CD14-positive monocyte (primary cell): ENCODE measurements around the gene TBC1D30. TPM values are rescaled to one million over a fixed set of nuclear protein-coding genes. Genes with fewer than 3 reads are reported as not detected.

Experiments
- DNase-seq, 3 donors: peaks; one replicate each; pipeline ENCODE4 v3.0.0-alpha.2; 2011 to 2022
- H2AFZ ChIP-seq: 2 replicates; pipeline ENCODE4 v1.6.0; 2012; ENCODE audit warnings: mild to moderate bottlenecking, low read depth, low read length, inconsistent platforms; ENCODE audit not compliant: insufficient read depth, poor library complexity, severe bottlenecking
- H3K27ac ChIP-seq, 2 donors: 1 replicate in 1 of 2; 2 replicates in 1 of 2; pipeline ENCODE4 v1.5.1; 2012 to 2013; ENCODE audit warnings: low read length in 2 of 2, control low read depth in 1 of 2, inconsistent platforms in 1 of 2, low read depth in 1 of 2, mild to moderate bottlenecking in 1 of 2
- H3K27me3 ChIP-seq, 2 donors: one replicate each; pipeline versions ENCODE4 v1.6.0 to v1.6.1; 2011 to 2013; ENCODE audit warnings: low read length in 2 of 2; ENCODE audit not compliant: control insufficient read depth in 2 of 2, insufficient read depth in 2 of 2
- H3K36me3 ChIP-seq, 2 donors: replicated peaks in 1 of 2; 1 replicate in 1 of 2; 2 replicates in 1 of 2; pipeline versions ENCODE4 v1.5.1 to v1.6.1; 2012 to 2013; ENCODE audit warnings: low read length in 2 of 2, control low read depth in 1 of 2, inconsistent platforms in 1 of 2, mild to moderate bottlenecking in 1 of 2; ENCODE audit not compliant: insufficient read depth in 2 of 2, control insufficient read depth in 1 of 2
- H3K4me1 ChIP-seq, 2 donors: 1 replicate in 1 of 2; 2 replicates in 1 of 2; pipeline versions ENCODE4 v1.5.1 to v1.6.1; 2012 to 2013; ENCODE audit warnings: low read length in 2 of 2, control low read depth in 1 of 2, inconsistent platforms in 1 of 2, mild to moderate bottlenecking in 1 of 2, moderate library complexity in 1 of 2; ENCODE audit not compliant: insufficient read depth in 2 of 2, control insufficient read depth in 1 of 2
- H3K4me2 ChIP-seq: replicated peaks from 2 replicates; pipeline ENCODE3; 2012; ENCODE audit warnings: low read length, moderate library complexity, mild to moderate bottlenecking; ENCODE audit not compliant: poor library complexity, severe bottlenecking; ENCODE audit errors: extremely low read depth
- H3K4me3 ChIP-seq, 3 experiments: fragments of 200-600 bp in 1 of 3; sonication (generic) in 1 of 3; replicated peaks in 1 of 3; 1 replicate in 2 of 3; 2 replicates in 1 of 3; pipeline ENCODE4 v1.5.1; 2011 to 2013; ENCODE audit warnings: low read length in 3 of 3, mild to moderate bottlenecking in 3 of 3, control low read depth in 2 of 3, low read depth in 2 of 3, inconsistent platforms in 1 of 3, moderate library complexity in 1 of 3
- H3K79me2 ChIP-seq: 2 replicates; pipeline ENCODE4 v1.6.0; 2012; ENCODE audit warnings: mild to moderate bottlenecking, control low read depth, inconsistent platforms, low read length, moderate library complexity; ENCODE audit not compliant: insufficient read depth
- H3K9ac ChIP-seq: 2 replicates; pipeline ENCODE4 v1.6.0; 2017; ENCODE audit warnings: low read length, mild to moderate bottlenecking; ENCODE audit not compliant: insufficient read depth, poor library complexity, severe bottlenecking
- H3K9me3 ChIP-seq, 2 donors: replicated peaks in 1 of 2; 1 replicate in 1 of 2; 2 replicates in 1 of 2; pipeline versions ENCODE4 v1.5.1 to v1.6.1; 2012 to 2013; ENCODE audit warnings: low read length in 2 of 2, control low read depth in 1 of 2; ENCODE audit not compliant: control insufficient read depth in 1 of 2, insufficient read depth in 1 of 2
- H4K20me1 ChIP-seq: 2 replicates; pipeline ENCODE4 v1.6.0; 2012; ENCODE audit warnings: mild to moderate bottlenecking, low read length, control low read depth, moderate library complexity; ENCODE audit not compliant: insufficient read depth
- H3K27ac Mint-ChIP-seq, 7 donors: one replicate each; pipeline ENCODE4 v1.8.0; 2020; ENCODE audit warnings: mild to moderate bottlenecking in 7 of 7, mixed read lengths in 7 of 7, moderate library complexity in 6 of 7, inconsistent platforms in 2 of 7
- H3K27me3 Mint-ChIP-seq, 3 donors: one replicate each; pipeline ENCODE4 v1.8.0; 2021 to 2022; ENCODE audit warnings: low read depth in 3 of 3, mild to moderate bottlenecking in 3 of 3, mixed read lengths in 3 of 3, moderate library complexity in 3 of 3, inconsistent platforms in 1 of 3
- H3K36me3 Mint-ChIP-seq, 2 donors: one replicate each; pipeline ENCODE4 v1.8.0; 2020; ENCODE audit warnings: mixed read lengths in 2 of 2, inconsistent platforms in 1 of 2, mild to moderate bottlenecking in 1 of 2
- H3K4me1 Mint-ChIP-seq: one replicate; pipeline ENCODE4 v1.8.0; 2020; ENCODE audit warnings: mild to moderate bottlenecking, mixed read lengths
- H3K4me3 Mint-ChIP-seq, 2 donors: one replicate each; pipeline ENCODE4 v1.8.0; 2020; ENCODE audit warnings: mild to moderate bottlenecking in 2 of 2, mixed read lengths in 2 of 2, moderate library complexity in 1 of 2
- H3K9me3 Mint-ChIP-seq, 7 donors: one replicate each; pipeline ENCODE4 v1.8.0; 2020 to 2022; ENCODE audit warnings: mixed read lengths in 7 of 7, mild to moderate bottlenecking in 6 of 7, moderate library complexity in 6 of 7, inconsistent platforms in 2 of 7
- CTCF ChIP-seq: fragments of 200-600 bp; IDR thresholded peaks from one replicate; pipeline ENCODE4 v1.8.0; 2022; ENCODE audit warnings: antibody characterized with exemption, mild to moderate bottlenecking
- WGBS: methylation state at CpG from one replicate; pipeline ENCODE4 v1.1.5; 2013; ENCODE audit warnings: missing lambda C conversion rate; ENCODE audit not compliant: insufficient coverage; 5-methylcytosine and 5-hydroxymethylcytosine counted together
- intact Hi-C, 2 donors: fragments of 100-400 bp; cut with micrococcal nuclease; formaldehyde crosslinking; loops; one replicate each; pipeline versions ENCODE4 v1.15.0 to v1.15.1; 2023
- polyA plus RNA-seq, 3 donors: library from polyadenylated mRNA; depleted of rRNA in 1 of 3; unstranded in 2 of 3; stranded (reverse) in 1 of 3; fragments of 300-500 nt in 2 of 3; fragments of >200 nt in 1 of 3; fragmentation: Illumina TruSeq in 2 of 3; gene quantifications; 1 replicate in 2 of 3; 2 replicates in 1 of 3; pipeline ENCODE4 v1.2.3, GENCODE V29; 2012 to 2021

Gene TBC1D30
- polyA plus RNA-seq, 3 donors, result 1.1 to 2.8 (median 2.7) TPM

DNA sequence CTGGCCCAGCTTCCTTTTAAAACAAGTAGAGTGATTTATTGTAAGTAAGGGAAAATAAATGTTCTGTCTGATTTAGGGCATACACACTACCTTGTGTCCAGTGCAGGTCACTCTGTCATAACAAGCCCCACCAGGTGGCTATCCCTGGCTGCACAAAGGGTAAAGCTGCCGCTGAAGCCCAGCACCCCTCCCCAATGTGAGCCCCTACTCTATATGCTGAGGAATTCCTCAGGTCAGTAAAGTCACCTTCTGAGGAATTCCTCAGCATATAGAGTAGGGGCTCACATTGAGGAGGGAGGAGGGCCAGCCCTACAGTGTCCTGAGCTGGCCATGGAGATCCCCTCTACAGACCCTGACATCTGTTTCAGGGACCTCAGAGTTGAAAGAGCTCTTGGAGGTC lies 67.2 kb downstream of the TBC1D30 start:
- H3K79me2 ChIP-seq, result no peaks in the 10 kb centered on the region
- TF ChIP-seq CTCF, result no peak
- no peak overlapping the region for H3K4me2 ChIP-seq
- H3K9me3 Mint-ChIP-seq, result no peaks in the 10 kb centered on the region
- H3K4me1 ChIP-seq, result no peaks in the 10 kb centered on the region
- H3K36me3 Mint-ChIP-seq, result no peaks in the 10 kb centered on the region
- no peak overlapping the region for H2AFZ ChIP-seq
- no peak overlapping the region for H3K27ac Mint-ChIP-seq
- H3K27me3 Mint-ChIP-seq, result peaks cover 5 to 8% (median 7%) of the 10 kb centered on the region in 3 donors
- no peaks in the 10 kb centered on the region for H4K20me1 ChIP-seq
- H3K27me3 ChIP-seq, result peaks cover 14% of the 10 kb centered on the region in 2 donors
- H3K4me3 ChIP-seq, result no peak overlapping the region
- no peak overlapping the region for H3K27ac ChIP-seq
- no peak overlapping the region for H3K9ac ChIP-seq
- DNase-seq, result no peak
- H3K36me3 ChIP-seq, result no peaks in the 10 kb centered on the region
- H3K4me3 Mint-ChIP-seq, result no peak overlapping the region
- no peaks in the 10 kb centered on the region for H3K9me3 ChIP-seq
- H3K4me1 Mint-ChIP-seq, result no peaks in the 10 kb centered on the region
- WGBS, result no CpG with 5 or more reads among the region's 1 CpG
- intact Hi-C loops, result loop anchor here in 1 of 2 donors (5.0 kb wide), 1 partner anchor 341 kb away; no protein-coding TSS in a partner anchor

GRCh38 chr12:64892561-64892960 lies 68.1 kb downstream of the TBC1D30 start:
- no peak overlapping the region for H3K4me3 ChIP-seq
- no peak for DNase-seq
- H3K27ac ChIP-seq, result no peak overlapping the region
- H4K20me1 ChIP-seq, result no peaks in the 10 kb centered on the region
- peaks cover 18% of the 10 kb centered on the region in 2 donors for H3K27me3 ChIP-seq
- WGBS, result 91% methylated on average over 3 of the region's 4 CpGs
- Mint-ChIP-seq H3K27ac (no peak overlapping the region), H3K4me3 (no peak overlapping the region), H3K9me3 (no peaks in the 10 kb centered on the region), H3K36me3 (no peaks in the 10 kb centered on the region), H3K27me3 (peaks cover 5 to 8% (median 7%) of the 10 kb centered on the region in 3 donors), H3K4me1 (no peaks in the 10 kb centered on the region)
- no peaks in the 10 kb centered on the region for H3K9me3 ChIP-seq
- no peak overlapping the region for H3K4me2 ChIP-seq
- no peaks in the 10 kb centered on the region for H3K79me2 ChIP-seq
- TF ChIP-seq CTCF, result no peak
- no peak overlapping the region for H2AFZ ChIP-seq
- intact Hi-C loops, result loop anchor here in 1 of 2 donors (5.0 kb wide), 1 partner anchor 340 kb away; no protein-coding TSS in a partner anchor
- no peaks in the 10 kb centered on the region for H3K4me1 ChIP-seq
- no peaks in the 10 kb centered on the region for H3K36me3 ChIP-seq
- H3K9ac ChIP-seq, result no peak overlapping the region
